GM12874 (cell line): ENCODE measurements around the gene ZBTB37.

ENCODE experiments used
- CTCF ChIP-seq: IDR thresholded peaks from 2 replicates; pipeline ENCODE4 v1.5.1; 2011; ENCODE audit warnings: low read depth, mild to moderate bottlenecking, control low read depth, low read length, moderate library complexity; ENCODE audit not compliant: insufficient read depth

The ZBTB37 gene

GRCh38 chr1:173884701-173885100 is 16.5 kb downstream of the ZBTB37 start:
- TF ChIP-seq CTCF = no peak

GRCh38 chr1:173886746-173887611 is 18.8 kb downstream of the ZBTB37 start:
- no peak for TF ChIP-seq CTCF

- no peak for TF ChIP-seq CTCF
Measured at GRCh38 chr1:173887627-173888026, 19.4 kb downstream of the ZBTB37 start.

- no peak for TF ChIP-seq CTCF
Measured at GRCh38 chr1:173888749-173889148, 20.6 kb downstream of the ZBTB37 start.

- no peak for TF ChIP-seq CTCF
Measured at GRCh38 chr1:173889885-173890284, 21.7 kb downstream of the ZBTB37 start.

- no peak for TF ChIP-seq CTCF
Measured at GRCh38 chr1:173893611-173894010, 25.4 kb downstream of the ZBTB37 start.

- TF ChIP-seq CTCF = no peak
Measured at GRCh38 chr1:173894189-173894588, 26.0 kb downstream of the ZBTB37 start.
